Measurements from ENCODE around the gene GATA2. TPM values are rescaled to one million over a fixed set of nuclear protein-coding genes. Genes with fewer than 3 reads are reported as not detected.

Gene GATA2
- total and polyA plus RNA-seq, 2 of the 8 experiments (the other 6 are each of a cell fraction or from before 2014, with no cell fraction given): 0.03 to 0.30 TPM

DNA sequence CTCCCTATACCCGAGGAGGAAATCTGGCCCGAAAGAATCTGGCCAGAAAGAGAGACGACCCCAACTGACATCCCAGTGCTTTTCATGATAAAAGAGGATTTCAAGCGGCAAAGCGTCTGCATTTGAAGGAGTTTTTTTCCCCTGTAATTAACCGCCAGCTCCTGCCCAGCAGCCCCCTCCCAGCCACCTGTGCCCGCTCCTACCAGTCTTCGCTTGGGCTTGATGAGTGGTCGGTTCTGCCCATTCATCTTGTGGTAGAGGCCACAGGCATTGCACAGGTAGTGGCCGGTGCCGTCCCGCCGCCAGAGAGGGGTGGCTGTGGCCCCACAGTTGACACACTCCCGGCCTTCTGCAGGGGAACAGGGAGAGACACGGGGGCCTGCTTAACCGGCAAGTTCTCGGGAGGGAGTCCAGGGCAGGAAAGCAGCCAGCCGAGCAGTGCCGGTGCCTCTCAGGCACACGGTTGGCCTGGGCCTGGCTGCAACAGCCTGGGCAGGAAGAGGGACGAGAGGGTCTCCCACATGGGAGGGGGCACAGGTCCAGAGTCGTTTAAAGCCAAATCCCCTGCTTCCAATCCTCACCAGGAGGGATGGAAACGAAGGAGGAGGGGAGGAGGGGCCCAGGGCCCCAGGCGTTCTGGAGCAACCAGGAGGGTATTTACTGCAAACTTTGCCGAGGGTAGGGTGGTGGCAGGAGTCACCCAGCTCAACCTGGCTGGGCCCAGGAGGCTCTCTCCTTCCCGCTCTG lies 9.2 kb downstream of the GATA2 start (continued):
- TF ChIP-seq POLR2AphosphoS5 (IDR thresholded peaks at IDR 0.05; ENCODE audit: low read depth, low read length): no peak
- no peak for TF ChIP-seq RNF2 (IDR thresholded peaks at IDR 0.05; ENCODE audit: borderline replicate concordance, low read depth, low read length, missing control alignments, poor library complexity, severe bottlenecking)
- no peak for TF ChIP-seq ASH2L (IDR thresholded peaks at IDR 0.05; ENCODE audit: low read length)
- TF ChIP-seq TCF12 (IDR thresholded peaks at IDR 0.05; ENCODE audit: low read depth, low read length): no peak
- no peak for TF ChIP-seq RXRA (IDR thresholded peaks at IDR 0.05; ENCODE audit: insufficient read depth, low read depth, low read length)
- TF ChIP-seq NANOG (IDR thresholded peaks at IDR 0.05; ENCODE audit: insufficient read depth, low read depth, low read length, poor library complexity, severe bottlenecking): no peak
- TF ChIP-seq SIN3A (conservative IDR thresholded peaks at IDR 0.05 in 1 of 2, IDR thresholded peaks at IDR 0.05 in 1 of 2; ENCODE audit: low read depth in 1 of 2, low read length in 2 of 2): 0 out of 4 replicates have a peak, but pooled peaks of 1 of the 2 experiments have one; percentile 27
- no peak for TF ChIP-seq EGR1 (IDR thresholded peaks at IDR 0.05; ENCODE audit: borderline replicate concordance, low read depth, low read length)
- no peak for TF ChIP-seq SIRT6 (IDR thresholded peaks at IDR 0.05; ENCODE audit: low read length)
- TF ChIP-seq MAFK (IDR thresholded peaks at IDR 0.05; ENCODE audit: low read depth, low read length): no peak
- no peak for TF ChIP-seq GABPA (IDR thresholded peaks at IDR 0.05; ENCODE audit: borderline replicate concordance, insufficient read depth, low read length)
- no peak for TF ChIP-seq BRCA1 (IDR thresholded peaks at IDR 0.05; ENCODE audit: low read depth, low read length)
